ENCODE results near the gene NDUFA9.

The NDUFA9 gene

GRCh38 chr12:4610481-4610880 is 38.4 kb upstream of the NDUFA9 start:
- TF ChIP-seq, protein P1, sequence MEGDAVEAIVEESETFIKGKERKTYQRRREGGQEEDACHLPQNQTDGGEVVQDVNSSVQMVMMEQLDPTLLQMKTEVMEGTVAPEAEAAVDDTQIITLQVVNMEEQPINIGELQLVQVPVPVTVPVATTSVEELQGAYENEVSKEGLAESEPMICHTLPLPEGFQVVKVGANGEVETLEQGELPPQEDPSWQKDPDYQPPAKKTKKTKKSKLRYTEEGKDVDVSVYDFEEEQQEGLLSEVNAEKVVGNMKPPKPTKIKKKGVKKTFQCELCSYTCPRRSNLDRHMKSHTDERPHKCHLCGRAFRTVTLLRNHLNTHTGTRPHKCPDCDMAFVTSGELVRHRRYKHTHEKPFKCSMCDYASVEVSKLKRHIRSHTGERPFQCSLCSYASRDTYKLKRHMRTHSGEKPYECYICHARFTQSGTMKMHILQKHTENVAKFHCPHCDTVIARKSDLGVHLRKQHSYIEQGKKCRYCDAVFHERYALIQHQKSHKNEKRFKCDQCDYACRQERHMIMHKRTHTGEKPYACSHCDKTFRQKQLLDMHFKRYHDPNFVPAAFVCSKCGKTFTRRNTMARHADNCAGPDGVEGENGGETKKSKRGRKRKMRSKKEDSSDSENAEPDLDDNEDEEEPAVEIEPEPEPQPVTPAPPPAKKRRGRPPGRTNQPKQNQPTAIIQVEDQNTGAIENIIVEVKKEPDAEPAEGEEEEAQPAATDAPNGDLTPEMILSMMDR (conservative IDR thresholded peaks at IDR 0.05; ENCODE audit: low read depth, low read length) = no peak
- H3K4me3 ChIP-seq (ENCODE audit: low read depth, low read length) = no peak overlapping the region
- DNase-seq (ENCODE audit: low read depth) = no peak

DNA sequence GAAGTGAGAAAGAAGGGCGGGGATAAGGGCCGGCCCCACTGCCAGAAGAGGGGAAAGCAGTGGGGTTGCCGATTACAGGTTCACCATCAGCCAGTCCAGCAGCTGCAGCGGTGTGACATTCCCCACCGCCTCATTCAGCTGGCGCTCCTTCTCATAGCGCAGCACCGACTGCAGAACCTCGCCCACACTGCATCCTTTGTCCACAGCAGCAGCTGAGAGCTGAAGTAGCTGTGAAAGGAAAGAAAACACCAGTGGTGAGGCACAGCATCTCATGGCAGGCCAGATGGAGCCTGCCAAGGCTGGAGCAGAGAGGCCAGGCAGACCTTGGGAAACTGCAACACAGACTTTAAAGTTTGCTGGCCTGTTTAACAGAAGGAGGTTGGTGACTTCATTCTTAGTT is 33.2 kb upstream of the NDUFA9 start:
- TF ChIP-seq, protein P1 (conservative IDR thresholded peaks at IDR 0.05; ENCODE audit: low read depth, low read length) = no peak

DNA sequence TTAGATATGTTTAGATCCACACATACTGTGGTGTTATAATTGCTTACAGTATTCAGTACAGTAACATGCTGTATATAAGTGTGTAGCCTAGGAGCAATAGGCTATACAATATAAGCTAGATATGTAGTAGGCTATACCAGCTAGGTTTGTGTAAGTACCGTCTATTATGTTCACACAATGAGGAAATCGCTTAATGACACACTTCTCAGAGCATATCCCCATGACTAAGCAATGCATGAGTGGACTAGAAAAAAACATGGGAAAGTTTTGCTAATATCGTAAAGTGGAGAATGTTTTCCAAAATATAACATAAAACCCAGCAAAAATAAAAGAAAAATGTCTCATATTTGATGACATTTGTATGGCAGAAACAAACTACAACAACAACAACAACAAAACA is 27.4 kb upstream of the NDUFA9 start:
- no peak for DNase-seq (ENCODE audit: low read depth)
- no peak overlapping the region for H3K4me3 ChIP-seq (ENCODE audit: low read depth, low read length)
- TF ChIP-seq, protein P1 (conservative IDR thresholded peaks at IDR 0.05; ENCODE audit: low read depth, low read length) = no peak

More for the DNA sequence above, 33.2 kb upstream of the NDUFA9 start:
- no peak for DNase-seq (ENCODE audit: low read depth)
- no peak overlapping the region for H3K4me3 ChIP-seq (ENCODE audit: low read depth, low read length)

- TF ChIP-seq, protein P1 (conservative IDR thresholded peaks at IDR 0.05; ENCODE audit: low read depth, low read length) = no peak
- no peak overlapping the region for H3K4me3 ChIP-seq (ENCODE audit: low read depth, low read length)
- no peak for DNase-seq (ENCODE audit: low read depth)
Measured at GRCh38 chr12:4626543-4626942, 22.4 kb upstream of the NDUFA9 start.

- no peak overlapping the region for H3K4me3 ChIP-seq (ENCODE audit: low read depth, low read length)
- TF ChIP-seq, protein P1 (conservative IDR thresholded peaks at IDR 0.05; ENCODE audit: low read depth, low read length) = no peak
- no peak for DNase-seq (ENCODE audit: low read depth)
Measured at GRCh38 chr12:4628406-4628805, 20.5 kb upstream of the NDUFA9 start.

- H3K4me3 ChIP-seq (ENCODE audit: low read depth, low read length) = no peak overlapping the region
- no peak for DNase-seq (ENCODE audit: low read depth)
- TF ChIP-seq, protein P1 (conservative IDR thresholded peaks at IDR 0.05; ENCODE audit: low read depth, low read length) = no peak
Measured at GRCh38 chr12:4630262-4630661, 18.7 kb upstream of the NDUFA9 start.

DNA sequence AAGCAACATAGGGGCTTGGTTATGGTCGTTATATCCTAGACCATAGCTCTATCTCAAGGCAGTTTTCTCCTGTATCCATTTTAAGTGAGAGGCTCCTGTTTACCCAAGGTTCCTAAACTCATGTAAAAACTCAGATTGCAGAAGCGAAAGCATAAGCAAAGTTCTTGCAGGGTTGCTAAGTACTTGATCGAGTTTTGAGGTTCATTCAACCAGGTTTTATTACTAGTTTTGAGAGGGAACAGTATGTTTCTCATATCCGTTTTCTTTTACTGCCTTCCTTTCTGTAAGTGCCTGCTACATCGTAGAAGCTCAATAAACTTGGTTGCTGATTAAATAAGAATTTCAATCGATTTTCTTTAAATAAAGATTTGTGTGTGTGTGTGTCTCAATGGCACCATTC is 5.2 kb upstream of the NDUFA9 start:
- DNase-seq (ENCODE audit: low read depth) = no peak
- H3K4me3 ChIP-seq (ENCODE audit: low read depth, low read length) = no peak overlapping the region
- TF ChIP-seq, protein P1 (conservative IDR thresholded peaks at IDR 0.05; ENCODE audit: low read depth, low read length) = no peak
